T follicular helper cell (primary cell): ENCODE results near the gene CCNE1.

ENCODE experiments used
- DNase-seq: peaks from one replicate; pipeline ENCODE4 v3.0.0-alpha.2; 2020; ENCODE audit warnings: low read depth
- total RNA-seq, 2 experiments: gene quantifications; one replicate each; lab custom pipeline; 2026; lab: John Stamatoyannopoulos, UW

Gene CCNE1
- 3.5 to 9.0 reads per million in 2 experiments for total RNA-seq

- DNase-seq: peak; percentile 93
These were observed at the start of gene CCNE1 for GRCh38 chr19:29811125-29812079. TSS of gene CCNE1 (plus strand) at chr19:29811991. CDS start at chr19:29812556, 565 bp downstream.

- no peak for DNase-seq
These were observed 48.6 kb upstream of the CCNE1 start for GRCh38 chr19:29763196-29763595.

GRCh38 chr19:29764361-29764760 lies 47.4 kb upstream of the CCNE1 start:
- no peak for DNase-seq

GRCh38 chr19:29766100-29766499 lies 45.7 kb upstream of the CCNE1 start:
- DNase-seq: no peak

GRCh38 chr19:29767039-29767735 lies 44.6 kb upstream of the CCNE1 start:
- no peak for DNase-seq

- no peak for DNase-seq
These were observed 43.6 kb upstream of the CCNE1 start for GRCh38 chr19:29768166-29768565.

- no peak for DNase-seq
These were observed 41.8 kb upstream of the CCNE1 start for GRCh38 chr19:29769997-29770396.

- DNase-seq: no peak
These were observed 41.1 kb upstream of the CCNE1 start for GRCh38 chr19:29770648-29771047.

- no peak for DNase-seq
These were observed 39.9 kb upstream of the CCNE1 start for GRCh38 chr19:29771708-29772414.

- no peak for DNase-seq
These were observed 39.1 kb upstream of the CCNE1 start for GRCh38 chr19:29772696-29773095.

GRCh38 chr19:29773141-29773540 lies 38.6 kb upstream of the CCNE1 start:
- DNase-seq: no peak

- DNase-seq: no peak
These were observed 37.7 kb upstream of the CCNE1 start for GRCh38 chr19:29774126-29774525.

GRCh38 chr19:29777781-29778309 lies 33.9 kb upstream of the CCNE1 start:
- no peak for DNase-seq

- DNase-seq: no peak
These were observed 31.9 kb upstream of the CCNE1 start for GRCh38 chr19:29779921-29780320.

GRCh38 chr19:29781386-29782259 lies 30.2 kb upstream of the CCNE1 start:
- DNase-seq: no peak

GRCh38 chr19:29782260-29782580 lies 29.6 kb upstream of the CCNE1 start:
- DNase-seq: no peak

GRCh38 chr19:29783627-29784190 lies 28.1 kb upstream of the CCNE1 start:
- no peak for DNase-seq

GRCh38 chr19:29784598-29785223 lies 27.1 kb upstream of the CCNE1 start:
- DNase-seq: no peak

GRCh38 chr19:29785360-29785759 lies 26.4 kb upstream of the CCNE1 start:
- no peak for DNase-seq

GRCh38 chr19:29785955-29786589 lies 25.7 kb upstream of the CCNE1 start:
- no peak for DNase-seq
